WTC11 (cell line): ENCODE results near the gene ARID3C.

Experiments used
- FOXK1 ChIP-seq: sonication (generic); formaldehyde crosslinking; IDR thresholded peaks from 2 replicates; pipeline ENCODE4 v1.8.0; 2022; ENCODE audit warnings: mild to moderate bottlenecking, moderate library complexity, missing genetic modification reagents
- SOX15 ChIP-seq: fragments of 250-450 bp; sonication (Bioruptor Pico); IDR thresholded peaks from 2 replicates; pipeline ENCODE4 v1.9.0; 2021; ENCODE audit warnings: mild to moderate bottlenecking
- TF ChIP-seq, protein P1 (sequence below): fragments of 200-600 bp; IDR thresholded peaks from 2 replicates; pipeline ENCODE4 v1.8.0; 2022; ENCODE audit warnings: antibody characterized with exemption
- TF ChIP-seq, protein P2 (sequence below): sonication (generic); formaldehyde crosslinking; IDR thresholded peaks from 2 replicates; pipeline ENCODE4 v1.8.1; 2023; ENCODE audit warnings: mild to moderate bottlenecking, missing genetic modification reagents

DNA sequence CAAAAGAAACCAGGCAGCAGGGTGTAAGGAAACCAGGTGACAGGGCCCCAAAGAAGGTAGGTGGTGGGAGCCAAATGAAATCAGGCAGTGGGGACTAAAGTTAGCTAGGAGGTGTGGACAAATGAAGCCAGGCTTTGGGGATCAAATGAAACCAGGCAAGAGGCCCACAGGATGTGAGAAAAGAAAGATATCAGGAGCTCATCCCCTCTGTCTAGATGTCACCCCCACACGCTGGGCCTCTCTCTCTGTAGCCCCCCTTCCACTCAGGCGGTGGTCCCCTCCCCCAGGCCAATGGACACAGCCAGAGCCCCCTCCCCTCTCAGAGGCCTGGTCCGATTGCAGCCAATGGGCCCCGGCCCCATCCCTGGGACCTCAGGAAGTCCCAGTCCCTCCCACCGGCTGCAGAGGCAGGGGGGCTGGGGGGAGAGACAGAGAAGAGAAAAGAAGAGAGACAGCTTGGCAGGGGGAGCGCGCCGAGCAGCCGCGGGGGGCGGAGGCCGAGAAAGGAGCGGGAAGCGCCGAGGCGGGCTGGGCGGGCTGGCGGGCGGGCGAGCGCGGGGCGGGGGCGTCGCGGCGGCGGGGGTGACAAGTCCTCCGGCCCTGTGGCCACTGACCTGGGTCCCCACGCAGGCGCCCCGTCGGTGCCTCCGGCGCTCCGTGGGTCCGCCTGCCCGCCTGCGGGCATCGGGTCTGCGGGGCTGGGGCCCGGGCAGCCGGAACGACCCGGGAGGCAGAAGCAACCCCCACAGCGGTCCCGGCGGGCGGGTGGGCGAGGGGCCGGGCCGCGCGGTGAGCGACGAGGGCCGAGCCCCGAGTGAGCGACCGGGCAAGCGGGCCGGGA lies 51.2 kb downstream of the ARID3C start:
- TF ChIP-seq FOXK1 (CRISPR knock-in tag) (no peak), SOX15 (CRISPR knock-in tag) (no peak)
- TF ChIP-seq, protein P1, sequence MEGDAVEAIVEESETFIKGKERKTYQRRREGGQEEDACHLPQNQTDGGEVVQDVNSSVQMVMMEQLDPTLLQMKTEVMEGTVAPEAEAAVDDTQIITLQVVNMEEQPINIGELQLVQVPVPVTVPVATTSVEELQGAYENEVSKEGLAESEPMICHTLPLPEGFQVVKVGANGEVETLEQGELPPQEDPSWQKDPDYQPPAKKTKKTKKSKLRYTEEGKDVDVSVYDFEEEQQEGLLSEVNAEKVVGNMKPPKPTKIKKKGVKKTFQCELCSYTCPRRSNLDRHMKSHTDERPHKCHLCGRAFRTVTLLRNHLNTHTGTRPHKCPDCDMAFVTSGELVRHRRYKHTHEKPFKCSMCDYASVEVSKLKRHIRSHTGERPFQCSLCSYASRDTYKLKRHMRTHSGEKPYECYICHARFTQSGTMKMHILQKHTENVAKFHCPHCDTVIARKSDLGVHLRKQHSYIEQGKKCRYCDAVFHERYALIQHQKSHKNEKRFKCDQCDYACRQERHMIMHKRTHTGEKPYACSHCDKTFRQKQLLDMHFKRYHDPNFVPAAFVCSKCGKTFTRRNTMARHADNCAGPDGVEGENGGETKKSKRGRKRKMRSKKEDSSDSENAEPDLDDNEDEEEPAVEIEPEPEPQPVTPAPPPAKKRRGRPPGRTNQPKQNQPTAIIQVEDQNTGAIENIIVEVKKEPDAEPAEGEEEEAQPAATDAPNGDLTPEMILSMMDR, result no peak
- TF ChIP-seq, protein P2, sequence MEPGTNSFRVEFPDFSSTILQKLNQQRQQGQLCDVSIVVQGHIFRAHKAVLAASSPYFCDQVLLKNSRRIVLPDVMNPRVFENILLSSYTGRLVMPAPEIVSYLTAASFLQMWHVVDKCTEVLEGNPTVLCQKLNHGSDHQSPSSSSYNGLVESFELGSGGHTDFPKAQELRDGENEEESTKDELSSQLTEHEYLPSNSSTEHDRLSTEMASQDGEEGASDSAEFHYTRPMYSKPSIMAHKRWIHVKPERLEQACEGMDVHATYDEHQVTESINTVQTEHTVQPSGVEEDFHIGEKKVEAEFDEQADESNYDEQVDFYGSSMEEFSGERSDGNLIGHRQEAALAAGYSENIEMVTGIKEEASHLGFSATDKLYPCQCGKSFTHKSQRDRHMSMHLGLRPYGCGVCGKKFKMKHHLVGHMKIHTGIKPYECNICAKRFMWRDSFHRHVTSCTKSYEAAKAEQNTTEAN (CRISPR knock-in tag), result 0 out of 2 replicates have a peak, but pooled peaks have one; percentile 14
